Activated CD8-positive, alpha-beta T cell treated with anti-CD3 and anti-CD28 coated beads for 36 hours (primary cell): Measurements from ENCODE around the gene PYHIN1. TPM values are rescaled to one million over a fixed set of nuclear protein-coding genes. Genes with fewer than 3 reads are reported as not detected.

Experiments used
- ATAC-seq: fragments of 200-7000 bp; cut with Tn5 transposase; one replicate; pipeline ENCODE4 v1.10.0; 2021; ENCODE audit warnings: mild to moderate bottlenecking, moderate library complexity
- CTCF ChIA-PET: fragments of 350-600 bp; sonication (Branson Sonifier 250); formaldehyde crosslinking; loops from one replicate; lab custom pipeline; 2021; ENCODE audit warnings: antibody characterized with exemption; lab: Charles Lee
- POLR2A ChIA-PET: fragments of 350-600 bp; sonication (Branson Sonifier 250); formaldehyde crosslinking; loops from one replicate; lab custom pipeline; 2021; ENCODE audit warnings: antibody characterized with exemption; lab: Charles Lee
- DNase-seq: peaks from one replicate; pipeline ENCODE4 v3.0.0-alpha.2; 2020
- H3K27ac Mint-ChIP-seq: one replicate; pipeline ENCODE4 v1.8.0; 2021; ENCODE audit warnings: mild to moderate bottlenecking, mixed read lengths
- H3K27me3 Mint-ChIP-seq: one replicate; pipeline ENCODE4 v1.8.0; 2021; ENCODE audit warnings: mixed read lengths
- H3K36me3 Mint-ChIP-seq: one replicate; pipeline ENCODE4 v1.8.0; 2021; ENCODE audit warnings: low read depth, mixed read lengths
- H3K4me1 Mint-ChIP-seq: one replicate; pipeline ENCODE4 v1.8.0; 2021; ENCODE audit warnings: low read depth, mixed read lengths
- H3K4me3 Mint-ChIP-seq: one replicate; pipeline ENCODE4 v1.8.0; 2021; ENCODE audit warnings: mild to moderate bottlenecking, moderate library complexity, mixed read lengths
- H3K9me3 Mint-ChIP-seq: one replicate; pipeline ENCODE4 v1.8.0; 2021; ENCODE audit warnings: mixed read lengths
- intact Hi-C: fragments of 100-400 bp; cut with micrococcal nuclease; formaldehyde crosslinking; loops from one replicate; pipeline ENCODE4 v1.10.0; 2022
- total RNA-seq, 2 experiments: library from RNA; stranded (reverse); gene quantifications; one replicate each; pipeline ENCODE4 v1.2.3, GENCODE V29; 2021
- TF ChIP-seq, protein P1 (sequence below): fragments of 200-600 bp; IDR thresholded peaks from one replicate; pipeline ENCODE4 v1.8.0; 2022; ENCODE audit warnings: antibody characterized with exemption, mild to moderate bottlenecking

The PYHIN1 gene
- total RNA-seq, 2 experiments from 2014 or later, result 7.0 to 8.5 TPM

- CTCF ChIA-PET, result no interaction called here
Measured at GRCh38 chr1:158951956-158952355, 20.6 kb downstream of the PYHIN1 start.

DNA sequence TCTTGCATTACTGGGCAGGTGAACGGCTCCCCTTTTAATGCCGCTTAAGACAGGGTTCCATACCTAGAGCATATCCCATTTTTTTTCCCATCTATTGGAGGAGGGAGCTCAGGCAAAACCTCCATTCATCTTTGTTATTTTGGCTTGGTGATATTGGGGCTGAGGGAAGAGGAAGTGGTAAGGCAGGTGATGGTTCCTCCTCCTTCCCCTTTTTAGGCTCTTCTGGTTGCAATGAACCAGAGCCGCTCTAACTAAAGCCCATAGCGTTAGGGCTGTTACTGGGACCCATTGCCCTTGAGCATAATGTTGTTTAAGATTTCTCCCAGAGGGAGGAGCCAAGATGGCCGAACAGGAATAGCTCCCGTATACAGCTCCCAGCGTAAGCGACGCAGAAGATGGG, 21.1 kb downstream of the PYHIN1 start:
- ATAC-seq, result no peak
- Mint-ChIP-seq H3K27ac (no peak overlapping the region), H3K4me3 (no peak overlapping the region), H3K9me3 (no peaks in the 10 kb centered on the region), H3K27me3 (no peaks in the 10 kb centered on the region), H3K36me3 (peaks cover 27% of the 10 kb centered on the region), H3K4me1 (peaks cover 4% of the 10 kb centered on the region)
- CTCF ChIA-PET, result no interaction called here
- POLR2A ChIA-PET, result no interaction called here
- intact Hi-C loops, result no loop called here
- TF ChIP-seq, protein P1, sequence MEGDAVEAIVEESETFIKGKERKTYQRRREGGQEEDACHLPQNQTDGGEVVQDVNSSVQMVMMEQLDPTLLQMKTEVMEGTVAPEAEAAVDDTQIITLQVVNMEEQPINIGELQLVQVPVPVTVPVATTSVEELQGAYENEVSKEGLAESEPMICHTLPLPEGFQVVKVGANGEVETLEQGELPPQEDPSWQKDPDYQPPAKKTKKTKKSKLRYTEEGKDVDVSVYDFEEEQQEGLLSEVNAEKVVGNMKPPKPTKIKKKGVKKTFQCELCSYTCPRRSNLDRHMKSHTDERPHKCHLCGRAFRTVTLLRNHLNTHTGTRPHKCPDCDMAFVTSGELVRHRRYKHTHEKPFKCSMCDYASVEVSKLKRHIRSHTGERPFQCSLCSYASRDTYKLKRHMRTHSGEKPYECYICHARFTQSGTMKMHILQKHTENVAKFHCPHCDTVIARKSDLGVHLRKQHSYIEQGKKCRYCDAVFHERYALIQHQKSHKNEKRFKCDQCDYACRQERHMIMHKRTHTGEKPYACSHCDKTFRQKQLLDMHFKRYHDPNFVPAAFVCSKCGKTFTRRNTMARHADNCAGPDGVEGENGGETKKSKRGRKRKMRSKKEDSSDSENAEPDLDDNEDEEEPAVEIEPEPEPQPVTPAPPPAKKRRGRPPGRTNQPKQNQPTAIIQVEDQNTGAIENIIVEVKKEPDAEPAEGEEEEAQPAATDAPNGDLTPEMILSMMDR, result no peak
- no peak for DNase-seq

More at GRCh38 chr1:158951956-158952355, 20.6 kb downstream of the PYHIN1 start:
- intact Hi-C loops, result no loop called here
- TF ChIP-seq, protein P1, result no peak
- Mint-ChIP-seq H3K4me1 (peaks cover 4% of the 10 kb centered on the region), H3K36me3 (peaks cover 30% of the 10 kb centered on the region), H3K9me3 (no peaks in the 10 kb centered on the region), H3K27me3 (no peaks in the 10 kb centered on the region), H3K27ac (no peak overlapping the region), H3K4me3 (no peak overlapping the region)
- no peak for ATAC-seq
- no peak for DNase-seq
- POLR2A ChIA-PET, result no interaction called here

GRCh38 chr1:158961178-158961577, 29.8 kb downstream of the PYHIN1 start:
- H3K9me3 Mint-ChIP-seq, result peaks cover 13% of the 10 kb centered on the region
- DNase-seq (no peak), ATAC-seq (no peak)
- H3K4me3 Mint-ChIP-seq, result no peak overlapping the region
- intact Hi-C loops, result no loop called here
- TF ChIP-seq, protein P1, result no peak
- H3K27ac Mint-ChIP-seq, result peak overlapping the region; percentile 13
- CTCF ChIA-PET, result no interaction called here
- peaks cover 7% of the 10 kb centered on the region for H3K4me1 Mint-ChIP-seq
- peaks cover 6% of the 10 kb centered on the region for H3K36me3 Mint-ChIP-seq
- POLR2A ChIA-PET, result no interaction called here
- peaks cover 3% of the 10 kb centered on the region for H3K27me3 Mint-ChIP-seq

- Mint-ChIP-seq H3K9me3 (peaks cover 13% of the 10 kb centered on the region), H3K27me3 (peaks cover 3% of the 10 kb centered on the region), H3K36me3 (peaks cover 6% of the 10 kb centered on the region), H3K27ac (no peak overlapping the region), H3K4me1 (peaks cover 9% of the 10 kb centered on the region), H3K4me3 (no peak overlapping the region)
- TF ChIP-seq, protein P1, result no peak
- ATAC-seq (no peak), DNase-seq (no peak)
- intact Hi-C loops, result no loop called here
- ChIA-PET CTCF (interaction anchor here (1.4 kb wide), 1 partner anchor 16 kb away, joined by 3 read pairs; no protein-coding TSS in a partner anchor), POLR2A (no interaction called here)
Measured at GRCh38 chr1:158962983-158963382, 31.6 kb downstream of the PYHIN1 start.

DNA sequence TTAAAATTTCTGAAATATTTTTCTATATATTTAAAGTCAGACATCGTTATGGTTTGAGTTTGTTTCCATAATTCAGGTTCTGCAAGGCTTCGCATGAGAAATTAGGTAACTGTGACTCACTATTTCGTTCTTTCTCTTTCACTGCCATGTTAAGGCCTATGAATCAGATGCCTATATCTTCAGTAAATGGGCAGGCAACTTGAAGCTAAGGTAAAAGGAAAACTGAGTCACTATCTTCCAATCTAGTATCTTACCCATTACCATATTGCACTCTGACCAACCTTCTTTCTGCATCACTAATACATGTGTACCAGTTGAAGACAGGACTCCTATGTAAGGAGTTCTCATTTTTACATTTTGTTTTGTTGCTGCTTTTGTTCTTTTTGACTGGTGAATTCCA, 37.8 kb downstream of the PYHIN1 start:
- Mint-ChIP-seq H3K4me1 (peaks cover 30% of the 10 kb centered on the region), H3K4me3 (no peak overlapping the region), H3K36me3 (peaks cover 5% of the 10 kb centered on the region), H3K9me3 (peaks cover 16% of the 10 kb centered on the region), H3K27ac (peak overlapping the region; percentile 73), H3K27me3 (peaks cover 3% of the 10 kb centered on the region)
- ATAC-seq (peak; percentile 93), DNase-seq (no peak)
- intact Hi-C loops, result no loop called here
- CTCF ChIA-PET, result interaction anchor here (0.9 kb wide), 1 partner anchor 10 kb away, joined by 3 read pairs; no protein-coding TSS in a partner anchor
- POLR2A ChIA-PET, result interaction anchor here (2.3 kb wide), 1 partner anchor 40 kb away, joined by 9 read pairs; the partner anchor contains the start of gene IFI16
- TF ChIP-seq, protein P1, result no peak
